ENCODE data around the gene SMYD3. TPM values are rescaled to one million over a fixed set of nuclear protein-coding genes. Genes with fewer than 3 reads are reported as not detected.

The SMYD3 gene
- polyA plus RNA-seq, 1 donor from 2014 or later: 48.6 TPM

- H3K36me3 ChIP-seq (ENCODE audit: insufficient read depth, low read length): no peaks in the 10 kb centered on the region
- H3K9me2 ChIP-seq (ENCODE audit: insufficient read depth, low read length): no peaks in the 10 kb centered on the region
- TF ChIP-seq SMC3 (conservative IDR thresholded peaks at IDR 0.05; ENCODE audit: poor library complexity): no peak
- no peak for TF ChIP-seq POLR2AphosphoS5 (IDR thresholded peaks at IDR 0.05)
- no peak for TF ChIP-seq CTCF (IDR thresholded peaks at IDR 0.05; ENCODE audit: poor library complexity, severe bottlenecking)
- no peak for TF ChIP-seq EZH2 (IDR thresholded peaks at IDR 0.05; ENCODE audit: borderline replicate concordance, insufficient read depth, low read length, poor library complexity, severe bottlenecking)
- no peak for TF ChIP-seq EP300 (conservative IDR thresholded peaks at IDR 0.05; ENCODE audit: poor library complexity, severe bottlenecking)
- TF ChIP-seq RAD21 (conservative IDR thresholded peaks at IDR 0.05): no peak
- no peak for TF ChIP-seq REST (IDR thresholded peaks at IDR 0.05; ENCODE audit: borderline replicate concordance)
- TF ChIP-seq MXI1 (conservative IDR thresholded peaks at IDR 0.05; ENCODE audit: poor library complexity, severe bottlenecking): no peak
- no peak for TF ChIP-seq TAF1 (IDR thresholded peaks at IDR 0.05; ENCODE audit: low read depth)
- H4K20me1 ChIP-seq (ENCODE audit: insufficient read depth): no peaks in the 10 kb centered on the region
- H3F3A ChIP-seq (ENCODE audit: insufficient read depth, low read length, poor library complexity, severe bottlenecking): no peaks in the 10 kb centered on the region
- H2AFZ ChIP-seq (ENCODE audit: low read depth, low read length): no peak overlapping the region
- no peak overlapping the region for H3K9ac ChIP-seq (ENCODE audit: low read length)
- H3K4me2 ChIP-seq (ENCODE audit: low read length): no peak overlapping the region
- no peak overlapping the region for H3K4me3 ChIP-seq (ENCODE audit: low read length)
- H3K27me3 ChIP-seq (ENCODE audit: insufficient read depth, low read depth, low read length): no peaks in the 10 kb centered on the region
- no peaks in the 10 kb centered on the region for H3K79me2 ChIP-seq (replicated peaks; ENCODE audit: insufficient read depth, low read length)
- H3K27ac ChIP-seq (ENCODE audit: low read length): no peak overlapping the region
- no peaks in the 10 kb centered on the region for H3K9me3 ChIP-seq (ENCODE audit: low read length)
These were observed 285.4 kb downstream of the SMYD3 start for GRCh38 chr1:246221485-246222255.

GRCh38 chr1:246220495-246221065, 286.5 kb downstream of the SMYD3 start:
- no peak for TF ChIP-seq SMC3 (conservative IDR thresholded peaks at IDR 0.05; ENCODE audit: poor library complexity)
- no peak for TF ChIP-seq RAD21 (conservative IDR thresholded peaks at IDR 0.05)
- no peak for TF ChIP-seq POLR2AphosphoS5 (IDR thresholded peaks at IDR 0.05)
- no peak for TF ChIP-seq EP300 (conservative IDR thresholded peaks at IDR 0.05; ENCODE audit: poor library complexity, severe bottlenecking)
- TF ChIP-seq TAF1 (IDR thresholded peaks at IDR 0.05; ENCODE audit: low read depth): no peak
- TF ChIP-seq REST (IDR thresholded peaks at IDR 0.05; ENCODE audit: borderline replicate concordance): no peak
- no peak for TF ChIP-seq CTCF (IDR thresholded peaks at IDR 0.05; ENCODE audit: poor library complexity, severe bottlenecking)
- no peak for TF ChIP-seq EZH2 (IDR thresholded peaks at IDR 0.05; ENCODE audit: borderline replicate concordance, insufficient read depth, low read length, poor library complexity, severe bottlenecking)
- TF ChIP-seq MXI1 (conservative IDR thresholded peaks at IDR 0.05; ENCODE audit: poor library complexity, severe bottlenecking): no peak

More at GRCh38 chr1:246220495-246221065, 286.5 kb downstream of the SMYD3 start:
- H3K9ac ChIP-seq (ENCODE audit: low read length): no peak overlapping the region
- no peak overlapping the region for H3K4me3 ChIP-seq (ENCODE audit: low read length)
- H3K79me2 ChIP-seq (replicated peaks; ENCODE audit: insufficient read depth, low read length): no peaks in the 10 kb centered on the region
- no peaks in the 10 kb centered on the region for H3F3A ChIP-seq (ENCODE audit: insufficient read depth, low read length, poor library complexity, severe bottlenecking)
- no peak overlapping the region for H3K27ac ChIP-seq (ENCODE audit: low read length)
- H4K20me1 ChIP-seq (ENCODE audit: insufficient read depth): no peaks in the 10 kb centered on the region
- no peak overlapping the region for H3K4me2 ChIP-seq (ENCODE audit: low read length)
- H3K9me3 ChIP-seq (ENCODE audit: low read length): no peaks in the 10 kb centered on the region
- H3K36me3 ChIP-seq (ENCODE audit: insufficient read depth, low read length): no peaks in the 10 kb centered on the region
- H2AFZ ChIP-seq (ENCODE audit: low read depth, low read length): no peak overlapping the region
- H3K27me3 ChIP-seq (ENCODE audit: insufficient read depth, low read depth, low read length): no peaks in the 10 kb centered on the region
- no peaks in the 10 kb centered on the region for H3K9me2 ChIP-seq (ENCODE audit: insufficient read depth, low read length)

Measured in neural cell (in vitro differentiated cells).